Omental fat pad (tissue), 4 donors: Measurements from ENCODE around the gene ADGRB3. TPM values are rescaled to one million over a fixed set of nuclear protein-coding genes. Genes with fewer than 3 reads are reported as not detected.
"Not testable (repeated sequence)": the region's sequence is repeated elsewhere in the genome, so short reads cannot be mapped to it uniquely, and the experiment has no call there.

Source experiments
- ATAC-seq: fragments of 150-250 bp; one replicate; pipeline ENCODE4 v1.9.1; 2016; ENCODE audit warnings: mild to moderate bottlenecking, moderate library complexity; ENCODE audit not compliant: low FRiP score
- DNase-seq: peaks from one replicate; pipeline ENCODE4 v3.0.0-alpha.2; 2019; ENCODE audit warnings: low spot score
- CTCF ChIP-seq, 3 donors: fragments of 450-650 bp; IDR thresholded peaks; one replicate each; pipeline ENCODE4 v1.5.1; 2016 to 2017; ENCODE audit warnings: antibody characterized with exemption in 3 of 3, mild to moderate bottlenecking in 3 of 3, moderate library complexity in 2 of 3
- total RNA-seq, 4 donors: library from RNA; depleted of rRNA; stranded (reverse); fragments of >200 nt; gene quantifications; one replicate each; pipeline ENCODE4 v1.1.0, GENCODE V29; 2016

ADGRB3 gene
- total RNA-seq, 4 donors from 2014 or later = 0.84 to 4.4 (median 1.9) TPM

GRCh38 chr6:68975064-68975463, 340.0 kb downstream of the ADGRB3 start:
- DNase-seq = no peak
- TF ChIP-seq CTCF (IDR thresholded peaks at IDR 0.05) = no peak
- no peak for ATAC-seq

GRCh38 chr6:68975816-68976215, 340.7 kb downstream of the ADGRB3 start:
- no peak for TF ChIP-seq CTCF (IDR thresholded peaks at IDR 0.05)
- DNase-seq (no peak), ATAC-seq (no peak)

GRCh38 chr6:68976260-68976659, 341.2 kb downstream of the ADGRB3 start:
- ATAC-seq (no peak), DNase-seq (no peak)
- TF ChIP-seq CTCF (IDR thresholded peaks at IDR 0.05) = no peak

- ATAC-seq = no peak
- no peak for DNase-seq
- no peak for TF ChIP-seq CTCF (IDR thresholded peaks at IDR 0.05)
These were observed 343.3 kb downstream of the ADGRB3 start for GRCh38 chr6:68978411-68978810.

- not testable (repeated sequence) for DNase-seq, ATAC-seq
These were observed 346.6 kb downstream of the ADGRB3 start for GRCh38 chr6:68981668-68982067.

- DNase-seq (no peak), ATAC-seq (no peak)
- TF ChIP-seq CTCF (IDR thresholded peaks at IDR 0.05) = no peak
These were observed 353.6 kb downstream of the ADGRB3 start for GRCh38 chr6:68988698-68989097.

GRCh38 chr6:68990317-68990716, 355.2 kb downstream of the ADGRB3 start:
- ATAC-seq (no peak), DNase-seq (no peak)
- TF ChIP-seq CTCF (IDR thresholded peaks at IDR 0.05) = no peak

GRCh38 chr6:68993911-68994310, 358.8 kb downstream of the ADGRB3 start:
- DNase-seq (no peak), ATAC-seq (no peak)
- no peak for TF ChIP-seq CTCF (IDR thresholded peaks at IDR 0.05)
